H9 (cell line): Measurements from ENCODE around the gene ADAM30. TPM values are rescaled to one million over a fixed set of nuclear protein-coding genes. Genes with fewer than 3 reads are reported as not detected.
A peak's percentile ranks its signal among the peaks of the same experiment; 100 is the strongest.

Experiments
- DNase-seq: peaks from one replicate; pipeline ENCODE4 v3.0.0-alpha.2; 2017
- H2AFZ ChIP-seq: one replicate; pipeline ENCODE4 v1.6.1; 2013; ENCODE audit warnings: mild to moderate bottlenecking, low read length, control low read depth, moderate library complexity
- H2AK5ac ChIP-seq: 2 replicates; pipeline ENCODE4 v1.6.1; 2013; ENCODE audit warnings: low read length, control low read depth, mixed read lengths; ENCODE audit not compliant: insufficient read length
- H2BK120ac ChIP-seq: one replicate; pipeline ENCODE4 v1.6.1; 2013; ENCODE audit warnings: low read depth, mild to moderate bottlenecking, low read length, control low read depth, inconsistent platforms; ENCODE audit not compliant: poor library complexity, severe bottlenecking
- H2BK12ac ChIP-seq: 2 replicates; pipeline ENCODE4 v1.6.1; 2013; ENCODE audit warnings: low read length, control low read depth, mixed read lengths, low read depth; ENCODE audit not compliant: insufficient read length
- H2BK15ac ChIP-seq: 2 replicates; pipeline ENCODE4 v1.6.1; 2013; ENCODE audit warnings: low read depth, low read length, control low read depth
- H2BK20ac ChIP-seq: one replicate; pipeline ENCODE4 v1.6.1; 2013; ENCODE audit warnings: low read depth, mild to moderate bottlenecking, low read length, control low read depth, inconsistent platforms; ENCODE audit not compliant: poor library complexity, severe bottlenecking
- H2BK5ac ChIP-seq: 2 replicates; pipeline ENCODE4 v1.6.1; 2013; ENCODE audit warnings: low read length, control low read depth, mixed read lengths; ENCODE audit not compliant: insufficient read length
- H3K14ac ChIP-seq: 2 replicates; pipeline ENCODE4 v1.6.1; 2013; ENCODE audit warnings: low read length, control low read depth; ENCODE audit not compliant: insufficient read depth
- H3K18ac ChIP-seq: 2 replicates; pipeline ENCODE4 v1.6.1; 2013; ENCODE audit warnings: low read depth, mild to moderate bottlenecking, mixed read lengths, low read length, control low read depth; ENCODE audit not compliant: insufficient read length
- H3K23ac ChIP-seq: 2 replicates; pipeline ENCODE4 v1.6.1; 2013; ENCODE audit warnings: low read length, control low read depth, mixed read lengths, low read depth; ENCODE audit not compliant: insufficient read length
- H3K23me2 ChIP-seq: 2 replicates; pipeline ENCODE4 v1.6.1; 2013; ENCODE audit warnings: low read depth, mild to moderate bottlenecking, mixed read lengths, low read length, control low read depth; ENCODE audit not compliant: insufficient read length, poor library complexity, severe bottlenecking
- H3K27ac ChIP-seq: 2 replicates; pipeline ENCODE4 v1.5.1; 2013; ENCODE audit warnings: low read length, control low read depth, mixed read lengths, low read depth; ENCODE audit not compliant: insufficient read length
- H3K27me3 ChIP-seq: 2 replicates; pipeline ENCODE4 v1.6.1; 2013; ENCODE audit warnings: low read length, control low read depth, inconsistent platforms; ENCODE audit not compliant: insufficient read depth
- H3K4ac ChIP-seq: 2 replicates; pipeline ENCODE4 v1.6.1; 2013; ENCODE audit warnings: low read depth, mild to moderate bottlenecking, control low read depth, inconsistent platforms, low read length, moderate library complexity
- H3K4me1 ChIP-seq: 2 replicates; pipeline ENCODE4 v1.6.1; 2013; ENCODE audit warnings: low read length, control low read depth, inconsistent platforms; ENCODE audit not compliant: insufficient read depth
- H3K4me2 ChIP-seq: 2 replicates; pipeline ENCODE4 v1.6.1; 2013; ENCODE audit warnings: low read length, control low read depth, mixed read lengths; ENCODE audit not compliant: insufficient read length, insufficient read depth
- H3K56ac ChIP-seq: 2 replicates; pipeline ENCODE4 v1.6.1; 2013; ENCODE audit warnings: low read depth, mild to moderate bottlenecking, mixed read lengths, low read length, control low read depth; ENCODE audit not compliant: insufficient read length
- H3K79me1 ChIP-seq: 2 replicates; pipeline ENCODE4 v1.6.1; 2013; ENCODE audit warnings: low read depth, mild to moderate bottlenecking, moderate library complexity, low read length, control low read depth, inconsistent platforms; ENCODE audit not compliant: insufficient read depth, poor library complexity, severe bottlenecking
- H3K79me2 ChIP-seq: 2 replicates; pipeline ENCODE4 v1.6.1; 2013; ENCODE audit warnings: low read length, control low read depth, inconsistent platforms; ENCODE audit not compliant: insufficient read depth
- H3K9ac ChIP-seq: 2 replicates; pipeline ENCODE4 v1.6.1; 2013; ENCODE audit warnings: low read length, control low read depth, mixed read lengths; ENCODE audit not compliant: insufficient read length; ENCODE audit errors: extremely low read depth
- H3K9me3 ChIP-seq: one replicate; pipeline ENCODE4 v1.6.1; 2013; ENCODE audit warnings: low read depth, low read length, inconsistent platforms; ENCODE audit not compliant: control insufficient read depth
- H3T11ph ChIP-seq: one replicate; pipeline ENCODE4 v1.6.1; 2013; ENCODE audit warnings: mild to moderate bottlenecking, low read length, control low read depth, inconsistent platforms
- H4K20me1 ChIP-seq: one replicate; pipeline ENCODE4 v1.6.1; 2013; ENCODE audit not compliant: control insufficient read depth, insufficient read length, insufficient read depth
- H4K5ac ChIP-seq: 2 replicates; pipeline ENCODE4 v1.6.1; 2013; ENCODE audit warnings: low read depth, mild to moderate bottlenecking, mixed read lengths, low read length, control low read depth; ENCODE audit not compliant: insufficient read length
- H4K8ac ChIP-seq: replicated peaks from 2 replicates; pipeline ENCODE4 v1.6.1; 2013; ENCODE audit warnings: low read length, control low read depth, mixed read lengths, low read depth; ENCODE audit not compliant: insufficient read length
- H4K91ac ChIP-seq: 2 replicates; pipeline ENCODE4 v1.6.1; 2013; ENCODE audit warnings: low read depth, mild to moderate bottlenecking, moderate library complexity, mixed read lengths, low read length, control low read depth; ENCODE audit not compliant: insufficient read length
- H3K27ac Mint-ChIP-seq, 3 experiments: 2 replicates in 2 of 3; 3 replicates in 1 of 3; pipeline ENCODE4 v1.8.0; 2020 to 2021; ENCODE audit warnings: mixed read lengths in 3 of 3, mild to moderate bottlenecking in 1 of 3, moderate library complexity in 1 of 3
- H3K27me3 Mint-ChIP-seq: 2 replicates; pipeline ENCODE4 v1.8.0; 2021; ENCODE audit warnings: low read depth, mild to moderate bottlenecking, moderate library complexity, mixed read lengths
- H3K36me3 Mint-ChIP-seq, 3 experiments: 2 replicates in 2 of 3; 3 replicates in 1 of 3; pipeline ENCODE4 v1.8.0; 2020 to 2021; ENCODE audit warnings: low read depth in 3 of 3, mixed read lengths in 3 of 3; ENCODE audit not compliant: insufficient read depth in 1 of 3
- H3K4me1 Mint-ChIP-seq, 2 experiments: 2 replicates each; pipeline ENCODE4 v1.8.0; 2020; ENCODE audit warnings: mixed read lengths in 2 of 2
- H3K4me3 Mint-ChIP-seq, 2 experiments: 2 replicates in 1 of 2; 3 replicates in 1 of 2; pipeline ENCODE4 v1.8.0; 2020 to 2021; ENCODE audit warnings: mild to moderate bottlenecking in 2 of 2, mixed read lengths in 2 of 2, moderate library complexity in 1 of 2
- H3K9me3 Mint-ChIP-seq, 2 experiments: 2 replicates in 1 of 2; 3 replicates in 1 of 2; pipeline ENCODE4 v1.8.0; 2020; ENCODE audit warnings: mild to moderate bottlenecking in 2 of 2, mixed read lengths in 2 of 2, moderate library complexity in 1 of 2
- WGBS: extraction: QIAGEN DNeasy Blood & Tissue Kit; methylation state at CpG from one replicate; pipeline ENCODE4 v1.1.7; 2013; ENCODE audit warnings: missing lambda C conversion rate, low lambda C conversion rate, mixed read lengths; ENCODE audit not compliant: insufficient read length; ENCODE audit errors: extremely low coverage; 5-methylcytosine and 5-hydroxymethylcytosine counted together
- total RNA-seq: library from RNA; stranded (reverse); gene quantifications from 2 replicates; pipeline ENCODE4 v1.2.1, GENCODE V29; 2021
- TF ChIP-seq, protein P1 (sequence below): fragments of 200-600 bp; sonication (generic); conservative IDR thresholded peaks from 3 replicates; pipeline ENCODE4 v1.8.0; 2021; ENCODE audit warnings: antibody characterized with exemption, mild to moderate bottlenecking

Gene ADAM30
- total RNA-seq, 1 experiment from 2014 or later: not detected

DNA sequence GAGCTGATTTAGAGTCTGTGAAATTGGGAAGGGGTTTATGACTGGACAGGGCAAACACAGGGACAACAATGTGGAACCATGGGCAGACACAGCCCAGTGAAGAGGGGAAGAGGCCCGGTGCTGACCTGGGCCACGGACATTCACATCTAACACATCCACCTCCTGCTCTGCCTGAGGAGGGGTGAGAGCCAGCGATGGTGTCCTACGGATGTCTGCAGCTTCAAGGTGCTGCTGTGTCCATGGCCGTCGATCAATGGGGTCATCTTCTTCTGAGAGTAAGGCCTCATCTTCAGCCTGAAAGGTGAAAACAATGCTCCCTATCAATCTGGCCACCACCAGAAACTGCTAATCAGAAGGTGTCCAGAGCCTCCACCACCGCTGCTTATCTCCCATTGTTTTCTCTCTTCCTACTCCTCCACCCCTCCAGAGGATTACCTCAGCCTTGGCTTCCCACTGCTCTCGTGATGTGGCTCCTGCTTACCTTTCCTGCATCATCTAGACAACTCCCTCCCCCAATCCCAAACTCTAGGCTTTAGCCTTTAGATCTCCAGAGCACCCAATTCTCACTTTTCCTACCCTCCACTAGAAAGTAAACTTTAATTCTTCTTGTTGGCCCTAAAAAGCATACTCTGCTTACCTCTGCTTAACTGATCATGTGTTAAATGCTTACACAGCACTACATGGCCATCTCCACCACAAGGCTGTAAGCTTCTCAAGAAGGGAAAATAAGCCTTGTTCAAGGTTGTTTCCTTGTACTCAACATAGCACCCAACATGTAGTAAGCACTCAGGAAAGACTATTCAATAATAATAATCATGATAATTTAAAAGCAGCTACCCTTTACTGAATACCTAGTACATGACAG, 24.0 kb upstream of the ADAM30 start:
- no peak overlapping the region for H2BK20ac ChIP-seq
- H3K56ac ChIP-seq: no peak overlapping the region
- H2BK5ac ChIP-seq: no peak overlapping the region
- Mint-ChIP-seq H3K9me3 (no peaks in the 10 kb centered on the region), H3K36me3 (peaks cover 23 to 78% (median 57%) of the 10 kb centered on the region in 3 experiments; a peak in 6 of 7 replicates), H3K4me1 (peaks cover 0 to 2% of the 10 kb centered on the region in 2 experiments; a peak in 2 of 4 replicates), H3K27ac (peak overlapping the region in 1 of 3 experiments; percentile 44; a peak in 2 of 7 replicates), H3K27me3 (no peaks in the 10 kb centered on the region), H3K4me3 (no peak overlapping the region)
- no peaks in the 10 kb centered on the region for H3K27me3 ChIP-seq
- H3K18ac ChIP-seq: no peak overlapping the region
- H3K23me2 ChIP-seq: no peaks in the 10 kb centered on the region
- no peak overlapping the region for H4K91ac ChIP-seq
- TF ChIP-seq, protein P1, sequence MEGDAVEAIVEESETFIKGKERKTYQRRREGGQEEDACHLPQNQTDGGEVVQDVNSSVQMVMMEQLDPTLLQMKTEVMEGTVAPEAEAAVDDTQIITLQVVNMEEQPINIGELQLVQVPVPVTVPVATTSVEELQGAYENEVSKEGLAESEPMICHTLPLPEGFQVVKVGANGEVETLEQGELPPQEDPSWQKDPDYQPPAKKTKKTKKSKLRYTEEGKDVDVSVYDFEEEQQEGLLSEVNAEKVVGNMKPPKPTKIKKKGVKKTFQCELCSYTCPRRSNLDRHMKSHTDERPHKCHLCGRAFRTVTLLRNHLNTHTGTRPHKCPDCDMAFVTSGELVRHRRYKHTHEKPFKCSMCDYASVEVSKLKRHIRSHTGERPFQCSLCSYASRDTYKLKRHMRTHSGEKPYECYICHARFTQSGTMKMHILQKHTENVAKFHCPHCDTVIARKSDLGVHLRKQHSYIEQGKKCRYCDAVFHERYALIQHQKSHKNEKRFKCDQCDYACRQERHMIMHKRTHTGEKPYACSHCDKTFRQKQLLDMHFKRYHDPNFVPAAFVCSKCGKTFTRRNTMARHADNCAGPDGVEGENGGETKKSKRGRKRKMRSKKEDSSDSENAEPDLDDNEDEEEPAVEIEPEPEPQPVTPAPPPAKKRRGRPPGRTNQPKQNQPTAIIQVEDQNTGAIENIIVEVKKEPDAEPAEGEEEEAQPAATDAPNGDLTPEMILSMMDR: no peak
- H4K8ac ChIP-seq: no peak overlapping the region
- no peak for DNase-seq
- H2AK5ac ChIP-seq: no peak overlapping the region
- no peaks in the 10 kb centered on the region for H3K79me1 ChIP-seq
- no peak overlapping the region for H3K4ac ChIP-seq
- no peaks in the 10 kb centered on the region for H3K79me2 ChIP-seq
- H3K9me3 ChIP-seq: no peaks in the 10 kb centered on the region
- no peak overlapping the region for H2BK12ac ChIP-seq
- H3T11ph ChIP-seq: no peak overlapping the region
- H3K27ac ChIP-seq: no peak overlapping the region
- no peak overlapping the region for H3K4me2 ChIP-seq
- H3K4me1 ChIP-seq: no peaks in the 10 kb centered on the region
- H4K20me1 ChIP-seq: no peaks in the 10 kb centered on the region
- H3K23ac ChIP-seq: no peak overlapping the region
- H4K5ac ChIP-seq: no peak overlapping the region
- H3K14ac ChIP-seq: no peak overlapping the region
- no peak overlapping the region for H2BK120ac ChIP-seq
- H2BK15ac ChIP-seq: no peak overlapping the region
- WGBS: no CpG with 5 or more reads among the region's 8 CpGs
- H3K9ac ChIP-seq: no peak overlapping the region
- no peak overlapping the region for H2AFZ ChIP-seq
